ENCODE data around the gene CLCN5.
A peak's percentile ranks its signal among the peaks of the same experiment; 100 is the strongest.

Gene CLCN5

DNA sequence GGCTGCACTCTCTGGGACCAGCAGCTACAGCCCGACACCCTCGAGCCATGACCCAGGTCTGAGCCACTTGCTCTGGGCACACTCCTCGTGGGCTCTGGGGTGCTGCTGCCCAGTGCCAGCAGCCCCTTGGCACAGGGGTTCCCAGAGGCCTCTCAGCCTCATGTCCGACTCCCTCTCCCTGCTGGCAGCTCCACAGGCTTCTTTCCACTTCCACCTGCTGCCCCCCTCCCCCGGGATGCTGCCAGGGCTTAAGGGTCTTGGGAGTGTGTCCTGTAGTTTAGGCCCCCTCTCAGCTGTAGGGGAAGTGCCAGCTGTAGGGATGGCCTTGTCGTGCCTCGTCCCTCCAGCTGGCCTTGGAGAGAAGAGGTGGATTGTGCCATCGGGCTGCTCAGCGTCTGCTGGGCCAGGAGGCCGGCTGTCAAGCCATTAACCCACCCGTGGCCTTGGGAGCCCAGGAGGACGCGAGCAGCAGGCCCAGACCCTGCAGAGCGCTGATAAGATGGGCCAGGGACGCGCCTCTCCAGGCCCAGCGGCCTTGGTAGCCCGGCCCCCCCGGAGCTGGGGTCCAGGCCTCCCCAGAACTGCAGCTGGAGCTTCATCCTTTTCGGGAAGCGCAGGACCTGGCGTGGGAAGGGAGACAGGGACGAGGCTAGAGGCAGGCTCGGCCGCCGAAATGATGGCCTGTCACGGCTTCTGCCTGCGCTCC lies 44.1 kb upstream of the CLCN5 start:
- no peaks in the 10 kb centered on the region for H3F3A ChIP-seq (ENCODE audit: control insufficient read depth, insufficient read depth)
- no peaks in the 10 kb centered on the region; the same call in 1 of the 2 replicates for H3K79me2 ChIP-seq (ENCODE audit: control insufficient read depth, low read length)
- H3K9me3 ChIP-seq (ENCODE audit: control insufficient read depth, insufficient read depth, low read length) = no peaks in the 10 kb centered on the region
- no peaks in the 10 kb centered on the region for H4K20me1 ChIP-seq (ENCODE audit: control insufficient read depth, insufficient read depth, low read depth, low read length)
- H3K4me1 ChIP-seq (ENCODE audit: control insufficient read depth, low read length) = peaks cover 5% of the 10 kb centered on the region
- no peaks in the 10 kb centered on the region for H3K9me2 ChIP-seq (replicated peaks; ENCODE audit: control insufficient read depth, low read length)
- H3K36me3 ChIP-seq (ENCODE audit: control insufficient read depth, low read length) = no peaks in the 10 kb centered on the region
- peak overlapping the region; percentile 58 for H3K4me2 ChIP-seq (ENCODE audit: low read length)
- no peaks in the 10 kb centered on the region for H3K27me3 ChIP-seq (ENCODE audit: control insufficient read depth, low read length)
- TF ChIP-seq, protein P1, sequence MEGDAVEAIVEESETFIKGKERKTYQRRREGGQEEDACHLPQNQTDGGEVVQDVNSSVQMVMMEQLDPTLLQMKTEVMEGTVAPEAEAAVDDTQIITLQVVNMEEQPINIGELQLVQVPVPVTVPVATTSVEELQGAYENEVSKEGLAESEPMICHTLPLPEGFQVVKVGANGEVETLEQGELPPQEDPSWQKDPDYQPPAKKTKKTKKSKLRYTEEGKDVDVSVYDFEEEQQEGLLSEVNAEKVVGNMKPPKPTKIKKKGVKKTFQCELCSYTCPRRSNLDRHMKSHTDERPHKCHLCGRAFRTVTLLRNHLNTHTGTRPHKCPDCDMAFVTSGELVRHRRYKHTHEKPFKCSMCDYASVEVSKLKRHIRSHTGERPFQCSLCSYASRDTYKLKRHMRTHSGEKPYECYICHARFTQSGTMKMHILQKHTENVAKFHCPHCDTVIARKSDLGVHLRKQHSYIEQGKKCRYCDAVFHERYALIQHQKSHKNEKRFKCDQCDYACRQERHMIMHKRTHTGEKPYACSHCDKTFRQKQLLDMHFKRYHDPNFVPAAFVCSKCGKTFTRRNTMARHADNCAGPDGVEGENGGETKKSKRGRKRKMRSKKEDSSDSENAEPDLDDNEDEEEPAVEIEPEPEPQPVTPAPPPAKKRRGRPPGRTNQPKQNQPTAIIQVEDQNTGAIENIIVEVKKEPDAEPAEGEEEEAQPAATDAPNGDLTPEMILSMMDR (IDR thresholded peaks at IDR 0.05; ENCODE audit: low read depth, low read length, poor library complexity, severe bottlenecking) = no peak
- no peak for TF ChIP-seq EZH2phosphoT487 (IDR thresholded peaks at IDR 0.05; ENCODE audit: borderline replicate concordance, low read length)
- peak overlapping the region; percentile 75 for H3K4me3 ChIP-seq (ENCODE audit: low read length)
- no peak overlapping the region for H3K27ac ChIP-seq (ENCODE audit: low read depth, low read length)

DNA sequence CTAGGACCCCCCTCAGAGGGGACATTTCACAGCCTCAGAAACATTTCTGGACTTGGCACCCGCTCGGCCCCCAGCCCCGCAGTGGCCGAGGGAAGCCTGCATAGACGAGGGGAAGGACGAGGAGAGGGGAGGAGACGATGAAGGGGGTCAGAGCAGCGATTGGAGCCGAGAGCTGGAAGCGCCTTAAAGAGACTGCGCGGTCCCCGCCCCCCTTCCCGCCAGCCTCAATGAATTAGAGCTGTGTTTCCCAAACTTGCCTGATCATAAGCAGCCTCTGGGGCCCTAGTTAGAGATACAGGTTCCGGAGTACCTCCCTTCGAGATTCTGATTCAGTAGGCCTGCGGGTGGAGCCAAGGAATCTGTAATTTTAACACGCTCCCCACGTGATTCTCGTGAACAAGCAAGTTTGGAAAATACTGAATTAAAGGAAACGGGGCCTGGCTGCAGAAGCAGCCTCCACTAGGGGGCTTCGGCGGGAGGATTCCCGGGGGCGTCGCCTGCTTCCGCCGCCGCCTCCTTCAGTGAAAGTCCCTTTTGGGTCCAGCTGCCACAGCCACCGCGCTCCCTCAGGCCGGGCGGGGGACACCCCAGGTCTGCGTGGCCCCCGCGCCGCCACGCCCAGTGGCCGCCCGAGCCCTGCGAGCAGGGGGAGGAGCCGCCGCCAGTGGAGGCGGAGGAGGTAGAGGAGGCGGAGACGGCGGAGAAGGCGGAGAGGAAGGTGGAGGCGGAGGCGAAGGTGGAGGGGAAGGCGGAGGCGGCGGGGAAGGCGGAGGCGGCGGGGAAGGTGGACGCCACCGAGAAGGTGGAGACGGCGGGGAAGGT lies 43.4 kb upstream of the CLCN5 start, which contains the start of gene USP27X:
Gene USP27X (plus strand): TSS at position 651 of the 822 bp plus-strand sequence. CDS start 824 bp downstream, outside the sequence.
- peak within 1 kb of the TSS; percentile 30 for H3K27ac ChIP-seq (ENCODE audit: low read depth, low read length)
- TF ChIP-seq, protein P1 (IDR thresholded peaks at IDR 0.05; ENCODE audit: low read depth, low read length, poor library complexity, severe bottlenecking) = peak; percentile 71
- TF ChIP-seq EZH2phosphoT487 (IDR thresholded peaks at IDR 0.05; ENCODE audit: borderline replicate concordance, low read length) = no peak
- no peaks in the 10 kb centered on the region for H3F3A ChIP-seq (ENCODE audit: control insufficient read depth, insufficient read depth)
- H3K9me3 ChIP-seq (ENCODE audit: control insufficient read depth, insufficient read depth, low read length) = no peaks in the 10 kb centered on the region
- peak within 1 kb of the TSS; percentile 67 for H3K4me2 ChIP-seq (ENCODE audit: low read length)
- no peaks in the 10 kb centered on the region for H4K20me1 ChIP-seq (ENCODE audit: control insufficient read depth, insufficient read depth, low read depth, low read length)
- peaks cover 5% of the 10 kb centered on the region for H3K4me1 ChIP-seq (ENCODE audit: control insufficient read depth, low read length)
- no peaks in the 10 kb centered on the region; the same call in 1 of the 2 replicates for H3K79me2 ChIP-seq (ENCODE audit: control insufficient read depth, low read length)
- H3K36me3 ChIP-seq (ENCODE audit: control insufficient read depth, low read length) = no peaks in the 10 kb centered on the region
- H3K27me3 ChIP-seq (ENCODE audit: control insufficient read depth, low read length) = no peaks in the 10 kb centered on the region
- no peaks in the 10 kb centered on the region for H3K9me2 ChIP-seq (replicated peaks; ENCODE audit: control insufficient read depth, low read length)
- H3K4me3 ChIP-seq (ENCODE audit: low read length) = peak within 1 kb of the TSS; percentile 75

DNA sequence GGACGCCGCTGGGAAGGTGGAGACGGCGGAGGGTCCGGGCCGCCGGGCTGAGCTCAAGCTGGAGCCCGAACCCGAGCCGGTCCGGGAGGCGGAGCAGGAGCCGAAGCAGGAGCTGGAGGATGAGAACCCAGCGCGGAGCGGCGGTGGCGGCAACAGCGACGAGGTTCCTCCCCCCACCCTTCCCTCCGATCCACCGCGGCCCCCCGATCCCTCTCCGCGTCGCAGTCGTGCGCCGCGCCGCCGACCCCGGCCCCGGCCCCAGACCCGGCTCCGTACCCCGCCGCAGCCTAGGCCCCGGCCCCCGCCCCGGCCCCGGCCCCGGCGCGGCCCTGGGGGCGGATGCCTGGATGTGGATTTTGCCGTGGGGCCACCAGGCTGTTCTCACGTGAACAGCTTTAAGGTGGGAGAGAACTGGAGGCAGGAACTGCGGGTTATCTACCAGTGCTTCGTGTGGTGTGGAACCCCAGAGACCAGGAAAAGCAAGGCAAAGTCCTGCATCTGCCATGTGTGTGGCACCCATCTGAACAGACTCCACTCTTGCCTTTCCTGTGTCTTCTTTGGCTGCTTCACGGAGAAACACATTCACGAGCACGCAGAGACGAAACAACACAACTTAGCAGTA lies 42.6 kb upstream of the CLCN5 start:
- Histone ChIP-seq H3K36me3 (ENCODE audit: control insufficient read depth, low read length) (no peaks in the 10 kb centered on the region), H3K4me2 (ENCODE audit: low read length) (peak overlapping the region; percentile 67), H3K27ac (ENCODE audit: low read depth, low read length) (peak overlapping the region; percentile 30; the same call in 1 of the 2 replicates), H3K4me3 (ENCODE audit: low read length) (peak overlapping the region; percentile 75), H3K27me3 (ENCODE audit: control insufficient read depth, low read length) (no peaks in the 10 kb centered on the region), H4K20me1 (ENCODE audit: control insufficient read depth, insufficient read depth, low read depth, low read length) (no peaks in the 10 kb centered on the region), H3F3A (ENCODE audit: control insufficient read depth, insufficient read depth) (no peaks in the 10 kb centered on the region), H3K79me2 (ENCODE audit: control insufficient read depth, low read length) (no peaks in the 10 kb centered on the region; the same call in 1 of the 2 replicates), H3K4me1 (ENCODE audit: control insufficient read depth, low read length) (peaks cover 5% of the 10 kb centered on the region), H3K9me3 (ENCODE audit: control insufficient read depth, insufficient read depth, low read length) (no peaks in the 10 kb centered on the region), H3K9me2 (replicated peaks; ENCODE audit: control insufficient read depth, low read length) (no peaks in the 10 kb centered on the region)
- TF ChIP-seq, protein P1 (IDR thresholded peaks at IDR 0.05; ENCODE audit: low read depth, low read length, poor library complexity, severe bottlenecking) = no peak
- no peak for TF ChIP-seq EZH2phosphoT487 (IDR thresholded peaks at IDR 0.05; ENCODE audit: borderline replicate concordance, low read length)
